HEK293 (cell line): ENCODE measurements around the gene TXNDC15.
A peak's percentile ranks its signal among the peaks of the same experiment; 100 is the strongest.

Experiments
- GLIS2 ChIP-seq: fragments of 450-650 bp; formaldehyde crosslinking; IDR thresholded peaks from 2 replicates; pipeline ENCODE4 v1.5.1; 2016; ENCODE audit warnings: missing biosample characterization, missing genetic modification characterization
- HOXC10 ChIP-seq: sonication (generic); formaldehyde crosslinking; IDR thresholded peaks from 2 replicates; pipeline ENCODE4 v1.8.1; 2023; ENCODE audit warnings: mild to moderate bottlenecking, missing genetic modification reagents
- REPIN1 ChIP-seq: fragments of 450-650 bp; formaldehyde crosslinking; IDR thresholded peaks from 2 replicates; pipeline ENCODE4 v1.5.1; 2017; ENCODE audit warnings: missing biosample characterization, missing genetic modification characterization, low read depth
- SETDB1 ChIP-seq: IDR thresholded peaks from one replicate; pipeline ENCODE4 v1.6.1; 2017; ENCODE audit warnings: mild to moderate bottlenecking, low read length, moderate library complexity, mixed read lengths; ENCODE audit not compliant: insufficient read length
- SP2 ChIP-seq: fragments of 450-650 bp; formaldehyde crosslinking; IDR thresholded peaks from 2 replicates; pipeline ENCODE4 v1.5.1; 2016; ENCODE audit warnings: missing biosample characterization, missing genetic modification characterization
- SP7 ChIP-seq: fragments of 450-650 bp; formaldehyde crosslinking; IDR thresholded peaks from 2 replicates; pipeline ENCODE4 v1.5.1; 2016; ENCODE audit warnings: missing biosample characterization, missing genetic modification characterization
- ZNF138 ChIP-seq: fragments of 450-650 bp; formaldehyde crosslinking; IDR thresholded peaks from 2 replicates; pipeline ENCODE4 v1.5.1; 2016; ENCODE audit warnings: missing biosample characterization, missing genetic modification characterization, borderline replicate concordance
- ZNF157 ChIP-seq: fragments of 450-650 bp; formaldehyde crosslinking; IDR thresholded peaks from 2 replicates; pipeline ENCODE4 v1.5.1; 2016; ENCODE audit warnings: missing biosample characterization, missing genetic modification characterization
- ZNF184 ChIP-seq: fragments of 450-650 bp; IDR thresholded peaks from 2 replicates; pipeline ENCODE4 v1.5.1; 2018; ENCODE audit warnings: missing biosample characterization, mild to moderate bottlenecking, missing genetic modification characterization
- ZNF335 ChIP-seq: fragments of 450-650 bp; formaldehyde crosslinking; conservative IDR thresholded peaks from 2 replicates; pipeline ENCODE4 v1.5.1; 2016; ENCODE audit warnings: missing biosample characterization, missing genetic modification characterization
- ZNF473 ChIP-seq: fragments of 450-650 bp; formaldehyde crosslinking; IDR thresholded peaks from 2 replicates; pipeline ENCODE4 v1.5.1; 2017; ENCODE audit warnings: missing biosample characterization, missing genetic modification characterization
- ZNF510 ChIP-seq: fragments of 450-650 bp; formaldehyde crosslinking; IDR thresholded peaks from 2 replicates; pipeline ENCODE4 v1.5.1; 2018; ENCODE audit warnings: mild to moderate bottlenecking, missing genetic modification characterization, missing biosample characterization; ENCODE audit not compliant: insufficient replicate concordance
- ZNF555 ChIP-seq: fragments of 450-650 bp; formaldehyde crosslinking; conservative IDR thresholded peaks from 2 replicates; pipeline ENCODE4 v1.5.1; 2017; ENCODE audit warnings: missing biosample characterization, mild to moderate bottlenecking, missing genetic modification characterization, inconsistent platforms
- ZNF626 ChIP-seq: fragments of 450-650 bp; sonication (Bioruptor Pico); formaldehyde crosslinking; IDR thresholded peaks from 2 replicates; pipeline ENCODE4 v1.5.1; 2018; ENCODE audit warnings: missing biosample characterization, missing genetic modification characterization, inconsistent platforms
- ZNF658 ChIP-seq: fragments of 450-650 bp; formaldehyde crosslinking; IDR thresholded peaks from 2 replicates; pipeline ENCODE4; 2016; ENCODE audit warnings: missing biosample characterization, missing genetic modification characterization
- ZNF837 ChIP-seq: fragments of 450-650 bp; formaldehyde crosslinking; IDR thresholded peaks from 2 replicates; pipeline ENCODE4 v1.5.1; 2016; ENCODE audit warnings: missing biosample characterization, missing genetic modification characterization
- TF ChIP-seq, protein P1 (sequence below): fragments of 450-650 bp; formaldehyde crosslinking; conservative IDR thresholded peaks from 2 replicates; pipeline ENCODE4 v1.5.1; 2016; ENCODE audit warnings: low read depth, missing biosample characterization, missing genetic modification characterization
- TF ChIP-seq, protein P2 (sequence below): fragments of 450-650 bp; formaldehyde crosslinking; IDR thresholded peaks from 2 replicates; pipeline ENCODE4 v1.5.1; 2017; ENCODE audit warnings: missing biosample characterization, missing genetic modification characterization
- TF ChIP-seq, protein P3 (sequence below): fragments of 450-650 bp; formaldehyde crosslinking; IDR thresholded peaks from 2 replicates; pipeline ENCODE4 v1.5.1; 2016; ENCODE audit warnings: missing biosample characterization, missing genetic modification characterization, low read depth
- TF ChIP-seq, protein P4 (sequence below): fragments of 450-650 bp; formaldehyde crosslinking; IDR thresholded peaks from 2 replicates; pipeline ENCODE4 v1.5.1; 2017; ENCODE audit warnings: missing biosample characterization, missing genetic modification characterization

The TXNDC15 gene

DNA sequence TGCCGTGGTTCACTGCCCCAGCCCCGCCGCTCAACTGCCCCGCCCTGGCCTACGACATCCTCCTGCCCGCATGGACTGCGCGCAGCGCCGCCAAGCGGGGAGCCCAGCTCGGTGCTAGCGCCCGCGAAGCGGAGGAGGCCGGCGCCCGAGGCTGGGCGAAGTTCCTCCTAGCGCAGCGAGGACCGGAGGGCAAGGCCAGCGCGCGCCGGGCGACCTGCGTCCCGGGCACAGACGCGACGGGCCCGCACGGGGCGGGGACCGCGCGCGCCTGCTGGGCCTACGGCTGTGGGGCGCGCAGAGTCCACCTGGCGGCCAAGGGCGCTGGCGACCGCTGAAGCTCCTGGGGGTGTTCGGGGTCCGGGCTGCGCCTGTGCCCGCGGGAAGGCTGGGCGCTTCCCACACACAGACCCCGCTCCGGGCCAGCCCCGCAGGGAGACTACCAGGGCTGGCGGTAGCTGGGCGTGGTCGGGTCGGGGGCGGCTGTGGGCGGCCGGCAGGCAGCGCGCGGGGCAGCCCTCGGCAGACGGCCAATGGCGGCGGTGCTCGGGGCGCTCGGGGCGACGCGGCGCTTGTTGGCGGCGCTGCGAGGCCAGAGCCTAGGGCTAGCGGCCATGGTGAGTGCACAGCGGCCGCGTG is 30.6 kb downstream of the TXNDC15 start, which contains the start of gene PCBD2 (continued):
- TF ChIP-seq, protein P1, sequence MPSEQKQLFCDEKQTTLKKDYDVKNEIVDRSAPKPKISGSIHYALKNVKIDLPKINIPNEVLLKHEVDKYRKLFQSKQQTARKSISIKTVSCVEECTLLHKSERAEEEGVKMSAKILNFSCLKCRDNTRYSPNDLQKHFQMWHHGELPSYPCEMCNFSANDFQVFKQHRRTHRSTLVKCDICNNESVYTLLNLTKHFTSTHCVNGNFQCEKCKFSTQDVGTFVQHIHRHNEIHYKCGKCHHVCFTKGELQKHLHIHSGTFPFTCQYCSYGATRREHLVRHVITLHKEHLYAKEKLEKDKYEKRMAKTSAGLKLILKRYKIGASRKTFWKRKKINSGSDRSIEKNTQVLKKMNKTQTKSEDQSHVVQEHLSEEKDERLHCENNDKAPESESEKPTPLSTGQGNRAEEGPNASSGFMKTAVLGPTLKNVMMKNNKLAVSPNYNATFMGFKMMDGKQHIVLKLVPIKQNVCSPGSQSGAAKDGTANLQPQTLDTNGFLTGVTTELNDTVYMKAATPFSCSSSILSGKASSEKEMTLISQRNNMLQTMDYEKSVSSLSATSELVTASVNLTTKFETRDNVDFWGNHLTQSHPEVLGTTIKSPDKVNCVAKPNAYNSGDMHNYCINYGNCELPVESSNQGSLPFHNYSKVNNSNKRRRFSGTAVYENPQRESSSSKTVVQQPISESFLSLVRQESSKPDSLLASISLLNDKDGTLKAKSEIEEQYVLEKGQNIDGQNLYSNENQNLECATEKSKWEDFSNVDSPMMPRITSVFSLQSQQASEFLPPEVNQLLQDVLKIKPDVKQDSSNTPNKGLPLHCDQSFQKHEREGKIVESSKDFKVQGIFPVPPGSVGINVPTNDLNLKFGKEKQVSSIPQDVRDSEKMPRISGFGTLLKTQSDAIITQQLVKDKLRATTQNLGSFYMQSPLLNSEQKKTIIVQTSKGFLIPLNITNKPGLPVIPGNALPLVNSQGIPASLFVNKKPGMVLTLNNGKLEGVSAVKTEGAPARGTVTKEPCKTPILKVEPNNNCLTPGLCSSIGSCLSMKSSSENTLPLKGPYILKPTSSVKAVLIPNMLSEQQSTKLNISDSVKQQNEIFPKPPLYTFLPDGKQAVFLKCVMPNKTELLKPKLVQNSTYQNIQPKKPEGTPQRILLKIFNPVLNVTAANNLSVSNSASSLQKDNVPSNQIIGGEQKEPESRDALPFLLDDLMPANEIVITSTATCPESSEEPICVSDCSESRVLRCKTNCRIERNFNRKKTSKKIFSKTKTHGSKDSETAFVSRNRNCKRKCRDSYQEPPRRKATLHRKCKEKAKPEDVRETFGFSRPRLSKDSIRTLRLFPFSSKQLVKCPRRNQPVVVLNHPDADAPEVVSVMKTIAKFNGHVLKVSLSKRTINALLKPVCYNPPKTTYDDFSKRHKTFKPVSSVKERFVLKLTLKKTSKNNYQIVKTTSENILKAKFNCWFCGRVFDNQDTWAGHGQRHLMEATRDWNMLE (tag by site-specific recombination): no peak
- TF ChIP-seq SETDB1 (no peak), GLIS2 (peak; percentile 76; the same call in 1 of the 2 replicates), ZNF837 (tag by site-specific recombination) (no peak), ZNF555 (tag by site-specific recombination) (no peak), ZNF626 (peak; percentile 72; the same call in 1 of the 2 replicates), ZNF184 (tag by site-specific recombination) (peak; percentile 68), ZNF138 (tag by site-specific recombination) (no peak), HOXC10 (CRISPR knock-in tag) (0 out of 2 replicates have a peak, but pooled peaks have one; percentile 21), ZNF157 (tag by site-specific recombination) (no peak), REPIN1 (no peak), ZNF335 (tag by site-specific recombination) (peak; percentile 67; the same call in 1 of the 2 replicates), ZNF658 (tag by site-specific recombination) (no peak), SP2 (tag by site-specific recombination) (0 out of 2 replicates have a peak, but pooled peaks have one; percentile 28), ZNF510 (tag by site-specific recombination) (no peak), ZNF473 (tag by site-specific recombination) (no peak), SP7 (tag by site-specific recombination) (peak; percentile 60)
- TF ChIP-seq, protein P2, sequence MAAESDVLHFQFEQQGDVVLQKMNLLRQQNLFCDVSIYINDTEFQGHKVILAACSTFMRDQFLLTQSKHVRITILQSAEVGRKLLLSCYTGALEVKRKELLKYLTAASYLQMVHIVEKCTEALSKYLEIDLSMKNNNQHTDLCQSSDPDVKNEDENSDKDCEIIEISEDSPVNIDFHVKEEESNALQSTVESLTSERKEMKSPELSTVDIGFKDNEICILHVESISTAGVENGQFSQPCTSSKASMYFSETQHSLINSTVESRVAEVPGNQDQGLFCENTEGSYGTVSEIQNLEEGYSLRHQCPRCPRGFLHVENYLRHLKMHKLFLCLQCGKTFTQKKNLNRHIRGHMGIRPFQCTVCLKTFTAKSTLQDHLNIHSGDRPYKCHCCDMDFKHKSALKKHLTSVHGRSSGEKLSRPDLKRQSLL: 0 out of 2 replicates have a peak, but pooled peaks have one; percentile 41
- TF ChIP-seq, protein P3, sequence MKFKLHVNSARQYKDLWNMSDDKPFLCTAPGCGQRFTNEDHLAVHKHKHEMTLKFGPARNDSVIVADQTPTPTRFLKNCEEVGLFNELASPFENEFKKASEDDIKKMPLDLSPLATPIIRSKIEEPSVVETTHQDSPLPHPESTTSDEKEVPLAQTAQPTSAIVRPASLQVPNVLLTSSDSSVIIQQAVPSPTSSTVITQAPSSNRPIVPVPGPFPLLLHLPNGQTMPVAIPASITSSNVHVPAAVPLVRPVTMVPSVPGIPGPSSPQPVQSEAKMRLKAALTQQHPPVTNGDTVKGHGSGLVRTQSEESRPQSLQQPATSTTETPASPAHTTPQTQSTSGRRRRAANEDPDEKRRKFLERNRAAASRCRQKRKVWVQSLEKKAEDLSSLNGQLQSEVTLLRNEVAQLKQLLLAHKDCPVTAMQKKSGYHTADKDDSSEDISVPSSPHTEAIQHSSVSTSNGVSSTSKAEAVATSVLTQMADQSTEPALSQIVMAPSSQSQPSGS (tag by site-specific recombination): no peak
- TF ChIP-seq, protein P4, sequence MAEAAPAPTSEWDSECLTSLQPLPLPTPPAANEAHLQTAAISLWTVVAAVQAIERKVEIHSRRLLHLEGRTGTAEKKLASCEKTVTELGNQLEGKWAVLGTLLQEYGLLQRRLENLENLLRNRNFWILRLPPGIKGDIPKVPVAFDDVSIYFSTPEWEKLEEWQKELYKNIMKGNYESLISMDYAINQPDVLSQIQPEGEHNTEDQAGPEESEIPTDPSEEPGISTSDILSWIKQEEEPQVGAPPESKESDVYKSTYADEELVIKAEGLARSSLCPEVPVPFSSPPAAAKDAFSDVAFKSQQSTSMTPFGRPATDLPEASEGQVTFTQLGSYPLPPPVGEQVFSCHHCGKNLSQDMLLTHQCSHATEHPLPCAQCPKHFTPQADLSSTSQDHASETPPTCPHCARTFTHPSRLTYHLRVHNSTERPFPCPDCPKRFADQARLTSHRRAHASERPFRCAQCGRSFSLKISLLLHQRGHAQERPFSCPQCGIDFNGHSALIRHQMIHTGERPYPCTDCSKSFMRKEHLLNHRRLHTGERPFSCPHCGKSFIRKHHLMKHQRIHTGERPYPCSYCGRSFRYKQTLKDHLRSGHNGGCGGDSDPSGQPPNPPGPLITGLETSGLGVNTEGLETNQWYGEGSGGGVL (tag by site-specific recombination): no peak
